Left ventricle myocardium inferior (tissue), 1 donor: ENCODE measurements around the gene NOVA2. TPM values are rescaled to one million over a fixed set of nuclear protein-coding genes. Genes with fewer than 3 reads are reported as not detected.

ENCODE experiments used
- DNase-seq: peaks from one replicate; pipeline ENCODE4 v3.0.0-alpha.2; 2020
- H3K27ac ChIP-seq: fragments of 200-600 bp; replicated peaks from 2 replicates; pipeline ENCODE4 v1.8.0; 2021
- H3K27me3 ChIP-seq: fragments of 200-600 bp; 2 replicates; pipeline ENCODE4 v1.8.0; 2021; ENCODE audit warnings: low read depth
- H3K36me3 ChIP-seq: fragments of 200-600 bp; 2 replicates; pipeline ENCODE4 v1.8.0; 2021
- H3K4me1 ChIP-seq: fragments of 200-600 bp; 2 replicates; pipeline ENCODE4 v1.8.0; 2021
- H3K4me3 ChIP-seq: fragments of 200-600 bp; 2 replicates; pipeline ENCODE4 v1.8.0; 2021; ENCODE audit warnings: mild to moderate bottlenecking, moderate library complexity
- H3K9me3 ChIP-seq: fragments of 200-600 bp; replicated peaks from 2 replicates; pipeline ENCODE4 v1.8.0; 2021
- intact Hi-C: fragments of 100-400 bp; cut with micrococcal nuclease; formaldehyde crosslinking; loops from one replicate; pipeline ENCODE4 v1.11.0; 2022
- microRNA-seq: library from miRNA; unstranded; fragments of <30 nt; microRNA quantifications from one replicate; pipeline ENCODE4 v1.2.0, GENCODE V29; 2020
- total RNA-seq: library from RNA; stranded (reverse); fragmentation: NEBNext Ultra II Directional; extraction: Animal tissue kit (Norgen Biotek cat#: 25700); gene quantifications from one replicate; pipeline ENCODE4 v1.2.1, GENCODE V29; 2021
- TF ChIP-seq, protein P1 (sequence below): fragments of 200-600 bp; IDR thresholded peaks from 2 replicates; pipeline ENCODE4 v1.8.0; 2021; ENCODE audit warnings: antibody characterized with exemption, mild to moderate bottlenecking, borderline replicate concordance
- donor health status: DM: no; HTN: yes; CAD: no; lungs with severe emphysema.

NOVA2 gene
- total RNA-seq, 1 donor from 2014 or later: 5.0 TPM

DNA sequence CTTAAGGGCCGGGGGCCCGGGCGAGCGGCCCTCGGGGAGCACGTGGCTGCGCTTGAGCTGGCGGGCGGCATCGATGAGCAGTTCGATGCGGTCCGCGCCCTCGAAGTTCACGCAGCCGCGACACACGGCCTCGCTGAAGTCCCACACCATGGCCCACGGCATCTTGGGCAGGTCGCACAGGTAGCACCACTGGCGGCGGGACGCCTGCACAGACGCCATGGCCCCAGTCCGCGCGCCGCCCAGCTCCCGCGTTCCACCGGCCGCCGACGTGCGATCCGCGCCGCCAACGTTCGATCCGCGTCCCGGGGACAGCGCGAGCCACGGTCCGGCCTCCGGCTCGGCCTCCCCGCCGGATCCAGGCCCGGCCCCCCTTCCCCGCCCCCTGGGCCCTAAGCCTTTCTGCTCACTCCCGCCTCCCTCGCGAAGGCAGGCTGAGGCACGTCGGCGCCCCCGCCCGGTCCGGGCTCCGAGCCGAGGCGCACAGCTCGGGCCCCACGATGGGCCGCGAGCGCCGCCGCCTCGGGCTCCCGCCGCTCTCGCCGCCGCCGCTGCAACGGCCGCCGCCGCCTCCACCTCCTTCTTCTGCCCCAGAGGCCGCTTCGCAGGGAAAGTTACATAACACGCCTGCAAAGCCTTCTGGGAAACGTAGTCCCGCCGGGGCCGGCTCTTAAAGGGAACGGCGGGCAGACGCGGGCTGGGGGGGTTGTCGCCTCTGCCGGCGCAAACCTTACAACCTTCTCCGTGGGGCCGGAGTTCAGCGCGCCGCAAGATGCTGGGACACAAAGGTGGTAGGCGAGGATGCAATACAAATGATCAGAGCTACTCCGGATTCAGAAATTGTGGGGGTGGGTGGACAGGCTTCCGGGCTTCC, 87.9 kb downstream of the NOVA2 start, which contains the start of gene IRF2BP1:
Gene IRF2BP1 (minus strand): TSS at position 586 of the 871 bp plus-strand sequence. CDS start 367 bp downstream, at position 219.
- H3K27ac ChIP-seq: peak within 1 kb of the TSS; percentile 95
- peaks cover 49% of the 10 kb centered on the region for H3K4me1 ChIP-seq
- H3K4me3 ChIP-seq: peak within 1 kb of the TSS; percentile 91
- DNase-seq: peak; percentile 94
- peaks cover 16% of the 10 kb centered on the region for H3K36me3 ChIP-seq
- H3K9me3 ChIP-seq: no peaks in the 10 kb centered on the region
- H3K27me3 ChIP-seq: no peaks in the 10 kb centered on the region
- intact Hi-C loops: no loop called here
- TF ChIP-seq, protein P1, sequence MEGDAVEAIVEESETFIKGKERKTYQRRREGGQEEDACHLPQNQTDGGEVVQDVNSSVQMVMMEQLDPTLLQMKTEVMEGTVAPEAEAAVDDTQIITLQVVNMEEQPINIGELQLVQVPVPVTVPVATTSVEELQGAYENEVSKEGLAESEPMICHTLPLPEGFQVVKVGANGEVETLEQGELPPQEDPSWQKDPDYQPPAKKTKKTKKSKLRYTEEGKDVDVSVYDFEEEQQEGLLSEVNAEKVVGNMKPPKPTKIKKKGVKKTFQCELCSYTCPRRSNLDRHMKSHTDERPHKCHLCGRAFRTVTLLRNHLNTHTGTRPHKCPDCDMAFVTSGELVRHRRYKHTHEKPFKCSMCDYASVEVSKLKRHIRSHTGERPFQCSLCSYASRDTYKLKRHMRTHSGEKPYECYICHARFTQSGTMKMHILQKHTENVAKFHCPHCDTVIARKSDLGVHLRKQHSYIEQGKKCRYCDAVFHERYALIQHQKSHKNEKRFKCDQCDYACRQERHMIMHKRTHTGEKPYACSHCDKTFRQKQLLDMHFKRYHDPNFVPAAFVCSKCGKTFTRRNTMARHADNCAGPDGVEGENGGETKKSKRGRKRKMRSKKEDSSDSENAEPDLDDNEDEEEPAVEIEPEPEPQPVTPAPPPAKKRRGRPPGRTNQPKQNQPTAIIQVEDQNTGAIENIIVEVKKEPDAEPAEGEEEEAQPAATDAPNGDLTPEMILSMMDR: peak; percentile 7

DNA sequence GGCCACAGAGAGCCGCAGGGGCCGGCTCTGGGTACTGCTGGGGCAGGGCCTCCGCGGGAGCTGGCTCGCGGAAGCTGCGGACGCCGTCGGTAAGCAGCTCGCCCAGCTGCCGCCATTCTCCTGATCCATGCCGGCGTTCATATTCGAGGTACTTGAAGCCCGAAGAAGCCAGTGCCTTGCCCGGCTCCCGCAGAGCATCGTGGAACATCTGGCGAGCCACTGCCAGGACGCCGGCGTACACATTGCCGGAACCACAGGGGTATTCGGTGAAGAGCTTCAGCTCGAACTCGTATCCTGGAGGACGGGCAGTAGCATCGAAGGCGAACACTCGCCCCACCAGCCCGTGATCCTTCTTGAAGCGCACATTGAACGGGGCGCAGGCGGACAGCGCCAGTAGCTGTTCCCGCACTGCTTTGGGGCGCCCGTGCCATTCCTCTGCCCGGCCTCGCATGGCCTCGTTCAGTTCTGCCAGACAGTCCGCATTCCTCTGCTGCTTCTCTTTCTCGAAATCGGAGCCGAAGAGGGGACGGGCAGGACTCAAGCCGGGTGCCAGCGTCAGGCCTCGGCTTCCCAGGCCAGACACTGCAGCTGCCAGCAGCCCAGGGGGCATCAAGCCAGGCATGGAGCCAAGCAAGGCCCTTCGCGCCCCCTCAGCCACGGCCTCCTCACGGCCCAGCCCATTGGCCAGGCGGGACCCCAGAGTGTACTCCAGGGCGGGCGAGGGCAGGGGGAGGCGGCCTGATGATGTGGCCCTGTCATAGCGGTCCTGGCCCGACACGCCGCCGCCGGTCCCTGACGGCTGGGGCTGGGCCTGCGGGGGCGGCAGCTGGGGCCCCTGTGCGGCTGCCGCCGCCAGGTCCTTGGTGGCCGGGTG, 88.7 kb downstream of the NOVA2 start:
- Histone ChIP-seq H3K27ac (peak overlapping the region; percentile 95), H3K27me3 (no peaks in the 10 kb centered on the region), H3K36me3 (peaks cover 10% of the 10 kb centered on the region), H3K9me3 (no peaks in the 10 kb centered on the region), H3K4me3 (peak overlapping the region; percentile 91), H3K4me1 (peaks cover 51% of the 10 kb centered on the region)
- TF ChIP-seq, protein P1: no peak
- intact Hi-C loops: no loop called here
- no peak for DNase-seq

DNA sequence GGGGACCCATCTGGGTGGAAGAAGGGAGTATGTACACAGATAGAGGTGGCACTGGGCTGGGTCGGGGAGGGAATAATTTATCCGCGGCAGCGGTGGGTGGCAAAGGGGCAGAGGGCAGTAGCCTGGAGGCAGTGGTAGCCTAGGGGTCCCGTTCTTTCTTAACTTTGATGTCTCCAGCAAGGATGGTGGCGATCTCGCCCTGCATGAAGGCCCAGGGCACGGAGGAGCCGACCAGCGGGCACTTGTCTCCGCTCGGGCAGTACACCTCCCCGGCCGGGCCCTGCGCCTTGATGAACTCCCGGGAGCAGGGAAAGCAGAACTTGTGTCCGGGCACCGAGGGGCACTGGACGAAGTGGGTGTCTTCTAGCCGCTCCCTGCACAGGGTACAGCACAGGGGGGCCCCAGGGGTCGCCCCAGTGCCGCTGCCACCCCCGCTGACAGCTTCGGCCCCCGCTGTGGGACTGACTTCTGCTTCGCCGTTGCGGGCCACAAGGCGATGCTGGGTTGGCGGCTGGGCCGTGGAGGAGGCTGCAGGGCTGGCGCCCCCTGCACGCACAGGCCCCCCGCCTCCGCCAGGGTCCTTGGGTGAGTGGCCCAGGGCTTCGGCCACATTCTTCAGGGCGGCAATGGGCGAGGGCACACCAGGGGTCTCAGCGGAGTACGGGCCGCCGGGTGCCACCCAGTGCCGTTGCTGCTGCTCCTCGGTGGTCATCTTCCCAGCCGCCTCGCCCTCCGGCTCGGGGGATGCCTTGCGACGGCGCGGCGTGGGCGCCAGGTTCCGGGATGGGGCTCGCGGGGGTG, 89.6 kb downstream of the NOVA2 start:
- Histone ChIP-seq H3K27ac (no peak overlapping the region), H3K4me3 (peak overlapping the region; percentile 91), H3K9me3 (no peaks in the 10 kb centered on the region), H3K4me1 (peaks cover 51% of the 10 kb centered on the region), H3K36me3 (peaks cover 10% of the 10 kb centered on the region), H3K27me3 (no peaks in the 10 kb centered on the region)
- DNase-seq: no peak
- intact Hi-C loops: no loop called here
- TF ChIP-seq, protein P1: no peak

Small RNA genes lying within 50 kb of the gene (microRNA-seq; reads per million reads assigned to microRNA genes)
- gene MIR769: 110 reads per million, percentile 57 among the genes with 10 or more reads in this experiment

Other genes with a start within 250 kb of the NOVA2 start
- 9.4 TPM for gene FBXO46, start 243.0 kb downstream of the NOVA2 start, total RNA-seq
- not detected for gene MEIOSIN, start 240.4 kb downstream of the NOVA2 start, total RNA-seq
- gene SIX5, start 204.6 kb downstream of the NOVA2 start, total RNA-seq: 21.8 TPM
- 284 TPM for gene DMPK, start 191.4 kb downstream of the NOVA2 start, total RNA-seq
- 69.2 TPM for gene DMWD, start 181.0 kb downstream of the NOVA2 start, total RNA-seq
- not detected for gene RSPH6A, start 158.6 kb downstream of the NOVA2 start, total RNA-seq
- gene SYMPK, start 110.7 kb downstream of the NOVA2 start, total RNA-seq: 35.9 TPM
- not detected for gene FOXA3, start 109.5 kb downstream of the NOVA2 start, total RNA-seq
- gene IRF2BP1, start 87.7 kb downstream of the NOVA2 start, total RNA-seq: 18.5 TPM
- gene MYPOP, start 71.3 kb downstream of the NOVA2 start, total RNA-seq: 16.2 TPM
- not detected for gene NANOS2, start 59.1 kb downstream of the NOVA2 start, total RNA-seq
- 8.7 TPM for gene CCDC61, start 21.6 kb upstream of the NOVA2 start, total RNA-seq
- not detected for gene PGLYRP1, start 49.2 kb upstream of the NOVA2 start, total RNA-seq
- not detected for gene IGFL4, start 67.1 kb upstream of the NOVA2 start, total RNA-seq
- not detected for gene IGFL3, start 150.8 kb upstream of the NOVA2 start, total RNA-seq
- gene IGFL2, start 174.4 kb upstream of the NOVA2 start, total RNA-seq: not detected